ENCODE measurements around the gene PCNX2. TPM values are rescaled to one million over a fixed set of nuclear protein-coding genes. Genes with fewer than 3 reads are reported as not detected.

PCNX2 gene
- polyA plus RNA-seq, 1 donor (not counting 4 experiments of a cell fraction or from before 2014, with no cell fraction given): 18.0 TPM

DNA sequence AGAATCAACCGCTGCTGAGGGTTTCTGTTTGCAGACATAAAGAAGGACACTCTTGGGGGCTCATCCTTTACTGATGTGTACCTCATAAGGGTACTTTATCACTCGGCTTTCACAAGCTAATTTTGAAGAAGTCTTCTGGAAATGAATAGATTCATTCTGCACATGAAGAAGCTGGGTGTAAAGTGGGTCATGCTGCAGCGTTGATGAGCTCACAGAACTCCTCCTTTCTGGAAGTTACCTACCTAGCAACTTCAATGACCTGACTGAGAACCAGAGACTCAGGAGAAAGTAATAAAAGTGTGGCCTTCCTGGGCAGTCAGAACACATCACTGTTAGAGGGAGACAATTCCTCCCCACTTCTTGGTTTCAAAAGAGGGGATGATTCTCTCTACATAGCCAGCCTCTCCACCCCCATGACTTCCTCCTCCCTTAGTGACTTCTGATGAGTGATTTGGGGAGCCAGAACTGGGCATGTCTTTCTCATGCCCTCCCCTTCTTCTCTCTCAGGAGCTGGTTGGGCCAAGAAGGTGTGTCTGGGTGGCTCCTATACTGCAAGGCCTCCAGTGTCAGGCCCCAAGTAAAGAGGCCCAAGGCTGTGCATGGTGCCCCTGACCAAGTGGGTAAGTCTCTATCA, 27.0 kb downstream of the PCNX2 start:
- H3K9me1 ChIP-seq (ENCODE audit: control insufficient read depth, extremely low read depth, insufficient read depth, low read length): no peaks in the 10 kb centered on the region
- no peaks in the 10 kb centered on the region for H3K27me3 ChIP-seq (ENCODE audit: control insufficient read depth, extremely low read depth, insufficient read depth, low read length)
- TF ChIP-seq EZH2 (IDR thresholded peaks at IDR 0.05; ENCODE audit: low read length): no peak
- TF ChIP-seq, protein P1, sequence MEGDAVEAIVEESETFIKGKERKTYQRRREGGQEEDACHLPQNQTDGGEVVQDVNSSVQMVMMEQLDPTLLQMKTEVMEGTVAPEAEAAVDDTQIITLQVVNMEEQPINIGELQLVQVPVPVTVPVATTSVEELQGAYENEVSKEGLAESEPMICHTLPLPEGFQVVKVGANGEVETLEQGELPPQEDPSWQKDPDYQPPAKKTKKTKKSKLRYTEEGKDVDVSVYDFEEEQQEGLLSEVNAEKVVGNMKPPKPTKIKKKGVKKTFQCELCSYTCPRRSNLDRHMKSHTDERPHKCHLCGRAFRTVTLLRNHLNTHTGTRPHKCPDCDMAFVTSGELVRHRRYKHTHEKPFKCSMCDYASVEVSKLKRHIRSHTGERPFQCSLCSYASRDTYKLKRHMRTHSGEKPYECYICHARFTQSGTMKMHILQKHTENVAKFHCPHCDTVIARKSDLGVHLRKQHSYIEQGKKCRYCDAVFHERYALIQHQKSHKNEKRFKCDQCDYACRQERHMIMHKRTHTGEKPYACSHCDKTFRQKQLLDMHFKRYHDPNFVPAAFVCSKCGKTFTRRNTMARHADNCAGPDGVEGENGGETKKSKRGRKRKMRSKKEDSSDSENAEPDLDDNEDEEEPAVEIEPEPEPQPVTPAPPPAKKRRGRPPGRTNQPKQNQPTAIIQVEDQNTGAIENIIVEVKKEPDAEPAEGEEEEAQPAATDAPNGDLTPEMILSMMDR (optimal IDR thresholded peaks at IDR 0.05 in 1 of 3, IDR thresholded peaks at IDR 0.05 in 1 of 3, conservative IDR thresholded peaks at IDR 0.05 in 1 of 3; ENCODE audit: extremely low read depth in 1 of 3, insufficient read depth in 2 of 3, low read length in 3 of 3): no peak
- H3K9me3 ChIP-seq (ENCODE audit: control insufficient read depth, low read depth, low read length): no peaks in the 10 kb centered on the region
- H3K27ac ChIP-seq (ENCODE audit: control insufficient read depth, insufficient read depth, low read length): no peak overlapping the region
- dilution Hi-C loops (cut with MboI; ENCODE audit: extremely low pct_ligation_motif_present, low sequenced_read_pairs): no loop called here
- H3K36me3 ChIP-seq (ENCODE audit: control insufficient read depth in 2 of 2, extremely low read depth in 1 of 2, insufficient read depth in 2 of 2, low read length in 2 of 2): peaks cover 0 to 1% of the 10 kb centered on the region in 2 experiments
- H3K4me1 ChIP-seq (ENCODE audit: control insufficient read depth, extremely low read depth, insufficient read depth, low read length): no peaks in the 10 kb centered on the region
- H4K20me1 ChIP-seq (ENCODE audit: control insufficient read depth, extremely low read depth, insufficient read depth, low read length): no peaks in the 10 kb centered on the region
- FAIRE-seq: no peak
- H3K4me2 ChIP-seq (ENCODE audit: control insufficient read depth, extremely low read depth, insufficient read depth, low read depth, low read length): no peak overlapping the region
- no peak overlapping the region for H2AFZ ChIP-seq (ENCODE audit: control insufficient read depth, low read length)
- H3K79me2 ChIP-seq (ENCODE audit: control insufficient read depth, insufficient read depth, low read length): peaks cover 17% of the 10 kb centered on the region
- H3K4me3 ChIP-seq (ENCODE audit: control insufficient read depth in 2 of 3, extremely low read depth in 1 of 3, insufficient read depth in 2 of 3, low read depth in 1 of 3, low read length in 3 of 3): no peak overlapping the region
- no peak for DNase-seq (ENCODE audit: low read depth, low spot score)
- no peak overlapping the region for H3K9ac ChIP-seq (ENCODE audit: control insufficient read depth, extremely low read depth, insufficient read depth, low read length)

DNA sequence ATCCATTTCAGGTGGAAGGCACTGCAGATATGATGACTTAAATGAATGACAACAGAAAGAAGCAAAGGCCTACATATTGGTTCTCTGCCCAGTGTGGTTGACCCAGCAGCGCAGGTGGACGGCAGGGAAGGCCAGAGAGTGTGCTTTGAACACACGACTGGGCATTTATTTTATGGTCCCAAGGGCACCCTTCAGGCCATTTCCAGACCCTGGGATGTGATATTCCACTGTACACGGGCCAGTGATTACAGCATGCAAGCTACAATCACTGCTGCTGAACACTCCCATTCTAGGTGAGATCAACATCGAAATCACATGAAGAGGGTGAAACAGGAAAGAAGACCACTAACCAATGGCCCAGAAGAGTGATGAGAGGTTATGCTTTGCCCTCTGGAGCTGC, 33.8 kb downstream of the PCNX2 start:
- Histone ChIP-seq H3K4me2 (ENCODE audit: control insufficient read depth, extremely low read depth, insufficient read depth, low read depth, low read length) (no peak overlapping the region), H4K20me1 (ENCODE audit: control insufficient read depth, extremely low read depth, insufficient read depth, low read length) (no peaks in the 10 kb centered on the region), H2AFZ (ENCODE audit: control insufficient read depth, low read length) (no peak overlapping the region), H3K9ac (ENCODE audit: control insufficient read depth, extremely low read depth, insufficient read depth, low read length) (no peak overlapping the region), H3K27me3 (ENCODE audit: control insufficient read depth, extremely low read depth, insufficient read depth, low read length) (no peaks in the 10 kb centered on the region), H3K27ac (ENCODE audit: control insufficient read depth, insufficient read depth, low read length) (no peak overlapping the region), H3K36me3 (ENCODE audit: control insufficient read depth in 2 of 2, extremely low read depth in 1 of 2, insufficient read depth in 2 of 2, low read length in 2 of 2) (peaks cover 19 to 23% of the 10 kb centered on the region in 2 experiments), H3K9me3 (ENCODE audit: control insufficient read depth, low read depth, low read length) (no peaks in the 10 kb centered on the region), H3K4me1 (ENCODE audit: control insufficient read depth, extremely low read depth, insufficient read depth, low read length) (no peaks in the 10 kb centered on the region), H3K9me1 (ENCODE audit: control insufficient read depth, extremely low read depth, insufficient read depth, low read length) (peaks cover 2% of the 10 kb centered on the region), H3K4me3 (ENCODE audit: control insufficient read depth in 2 of 3, extremely low read depth in 1 of 3, insufficient read depth in 2 of 3, low read depth in 1 of 3, low read length in 3 of 3) (no peak overlapping the region), H3K79me2 (ENCODE audit: control insufficient read depth, insufficient read depth, low read length) (peaks cover 3% of the 10 kb centered on the region)
- no peak for DNase-seq (ENCODE audit: low read depth, low spot score)
- no peak for FAIRE-seq
- TF ChIP-seq EZH2 (IDR thresholded peaks at IDR 0.05; ENCODE audit: low read length): no peak
- TF ChIP-seq, protein P1 (optimal IDR thresholded peaks at IDR 0.05 in 1 of 3, IDR thresholded peaks at IDR 0.05 in 1 of 3, conservative IDR thresholded peaks at IDR 0.05 in 1 of 3; ENCODE audit: extremely low read depth in 1 of 3, insufficient read depth in 2 of 3, low read length in 3 of 3): no peak
- dilution Hi-C loops (cut with MboI; ENCODE audit: extremely low pct_ligation_motif_present, low sequenced_read_pairs): no loop called here
